Endothelial cell (in vitro differentiated cells): ENCODE data around the gene SYT10. TPM values are rescaled to one million over a fixed set of nuclear protein-coding genes. Genes with fewer than 3 reads are reported as not detected.

ENCODE experiments used
- DNase-seq: peaks from one replicate; pipeline ENCODE4 v3.0.0; 2021; ENCODE audit warnings: low spot score
- H3K27ac Mint-ChIP-seq: one replicate; pipeline ENCODE4 v1.8.0; 2021; ENCODE audit warnings: mixed read lengths, inconsistent platforms; ENCODE audit not compliant: unreplicated experiment
- H3K27me3 Mint-ChIP-seq: one replicate; pipeline ENCODE4 v1.8.0; 2021; ENCODE audit warnings: mild to moderate bottlenecking, moderate library complexity, mixed read lengths, inconsistent platforms; ENCODE audit not compliant: unreplicated experiment
- H3K36me3 Mint-ChIP-seq: one replicate; pipeline ENCODE4 v1.8.0; 2021; ENCODE audit warnings: mild to moderate bottlenecking, low read depth, mixed read lengths, inconsistent platforms; ENCODE audit not compliant: unreplicated experiment
- H3K4me1 Mint-ChIP-seq: one replicate; pipeline ENCODE4 v1.8.0; 2021; ENCODE audit warnings: mild to moderate bottlenecking, mixed read lengths, inconsistent platforms; ENCODE audit not compliant: unreplicated experiment
- H3K4me3 Mint-ChIP-seq: one replicate; pipeline ENCODE4 v1.8.0; 2021; ENCODE audit warnings: mild to moderate bottlenecking, mixed read lengths, inconsistent platforms; ENCODE audit not compliant: unreplicated experiment
- H3K9me3 Mint-ChIP-seq: one replicate; pipeline ENCODE4 v1.8.0; 2021; ENCODE audit warnings: mixed read lengths, inconsistent platforms; ENCODE audit not compliant: unreplicated experiment
- long read RNA-seq: library from polyadenylated mRNA; unstranded; transcript quantifications from one replicate; pipeline ENCODE4 v2.0.0, GENCODE V29; 2020; ENCODE audit not compliant: unreplicated experiment
- total RNA-seq: library from RNA; stranded (reverse); fragmentation: NEBNext Ultra II Directional; extraction: Animal tissue kit (Norgen Biotek cat#: 25700); gene quantifications from one replicate; pipeline ENCODE4 v1.2.1, GENCODE V29; 2021; ENCODE audit not compliant: unreplicated experiment
- TF ChIP-seq, protein P1 (sequence below): fragments of 200-600 bp; sonication (generic); IDR thresholded peaks from one replicate; pipeline ENCODE4 v1.5.0; 2021; ENCODE audit warnings: antibody characterized with exemption; ENCODE audit not compliant: unreplicated experiment

SYT10 gene, protein sequence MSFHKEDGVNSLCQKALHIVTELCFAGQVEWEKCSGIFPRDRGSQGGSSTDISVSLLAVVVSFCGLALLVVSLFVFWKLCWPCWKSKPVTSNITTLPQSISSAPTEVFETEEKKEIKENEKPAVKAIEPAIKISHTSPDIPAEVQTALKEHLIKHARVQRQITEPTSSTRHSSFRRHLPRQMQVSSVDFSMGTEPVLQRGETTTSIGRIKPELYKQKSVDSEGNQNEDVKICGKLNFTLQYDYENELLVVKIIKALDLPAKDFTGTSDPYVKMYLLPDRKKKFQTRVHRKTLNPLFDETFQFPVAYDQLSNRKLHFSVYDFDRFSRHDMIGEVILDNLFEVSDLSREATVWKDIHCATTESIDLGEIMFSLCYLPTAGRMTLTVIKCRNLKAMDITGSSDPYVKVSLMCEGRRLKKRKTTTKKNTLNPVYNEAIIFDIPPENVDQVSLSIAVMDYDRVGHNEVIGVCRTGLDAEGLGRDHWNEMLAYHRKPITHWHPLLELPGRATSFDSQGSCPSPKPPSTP
- total RNA-seq, result 0.10 TPM
- long read RNA-seq, result 0 reads

- peak; percentile 45 for DNase-seq
- peaks cover 2% of the 10 kb centered on the region for H3K27me3 Mint-ChIP-seq
- no peaks in the 10 kb centered on the region for H3K4me1 Mint-ChIP-seq
- peak within 1 kb of the TSS; percentile 44 for H3K27ac Mint-ChIP-seq
- TF ChIP-seq, protein P1, sequence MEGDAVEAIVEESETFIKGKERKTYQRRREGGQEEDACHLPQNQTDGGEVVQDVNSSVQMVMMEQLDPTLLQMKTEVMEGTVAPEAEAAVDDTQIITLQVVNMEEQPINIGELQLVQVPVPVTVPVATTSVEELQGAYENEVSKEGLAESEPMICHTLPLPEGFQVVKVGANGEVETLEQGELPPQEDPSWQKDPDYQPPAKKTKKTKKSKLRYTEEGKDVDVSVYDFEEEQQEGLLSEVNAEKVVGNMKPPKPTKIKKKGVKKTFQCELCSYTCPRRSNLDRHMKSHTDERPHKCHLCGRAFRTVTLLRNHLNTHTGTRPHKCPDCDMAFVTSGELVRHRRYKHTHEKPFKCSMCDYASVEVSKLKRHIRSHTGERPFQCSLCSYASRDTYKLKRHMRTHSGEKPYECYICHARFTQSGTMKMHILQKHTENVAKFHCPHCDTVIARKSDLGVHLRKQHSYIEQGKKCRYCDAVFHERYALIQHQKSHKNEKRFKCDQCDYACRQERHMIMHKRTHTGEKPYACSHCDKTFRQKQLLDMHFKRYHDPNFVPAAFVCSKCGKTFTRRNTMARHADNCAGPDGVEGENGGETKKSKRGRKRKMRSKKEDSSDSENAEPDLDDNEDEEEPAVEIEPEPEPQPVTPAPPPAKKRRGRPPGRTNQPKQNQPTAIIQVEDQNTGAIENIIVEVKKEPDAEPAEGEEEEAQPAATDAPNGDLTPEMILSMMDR, result no peak
- H3K9me3 Mint-ChIP-seq, result no peaks in the 10 kb centered on the region
- peaks cover 5% of the 10 kb centered on the region for H3K36me3 Mint-ChIP-seq
- peak within 1 kb of the TSS; percentile 87 for H3K4me3 Mint-ChIP-seq
Observed at GRCh38 chr12:33439587-33440011, at the start of gene SYT10. Gene SYT10 (minus strand): TSS chr12:33439819. CDS start chr12:33439522, 297 bp downstream.

DNA sequence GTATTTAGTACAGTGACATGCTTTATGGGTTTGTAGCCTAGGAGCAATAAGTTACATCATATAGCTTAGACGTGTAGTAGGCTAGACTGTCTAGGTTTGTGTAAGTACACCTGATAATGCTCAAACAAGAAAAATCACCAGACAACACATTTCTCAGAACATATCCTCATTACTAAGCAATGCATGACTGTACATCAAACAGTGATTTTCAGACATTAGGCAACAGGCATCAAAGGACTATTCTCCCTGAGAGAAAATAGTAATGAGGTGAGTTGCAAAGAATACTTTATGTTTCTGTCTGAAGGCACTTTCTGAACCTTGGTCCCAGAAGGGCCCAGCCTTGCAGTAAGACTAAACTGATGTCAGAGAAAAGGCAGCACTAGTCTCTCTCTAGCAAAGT, 48.4 kb upstream of the SYT10 start:
- no peak overlapping the region for H3K27ac Mint-ChIP-seq
- no peak overlapping the region for H3K4me3 Mint-ChIP-seq
- TF ChIP-seq, protein P1, result no peak
- no peaks in the 10 kb centered on the region for H3K27me3 Mint-ChIP-seq
- no peaks in the 10 kb centered on the region for H3K36me3 Mint-ChIP-seq
- no peaks in the 10 kb centered on the region for H3K9me3 Mint-ChIP-seq
- DNase-seq, result no peak
- H3K4me1 Mint-ChIP-seq, result no peaks in the 10 kb centered on the region

DNA sequence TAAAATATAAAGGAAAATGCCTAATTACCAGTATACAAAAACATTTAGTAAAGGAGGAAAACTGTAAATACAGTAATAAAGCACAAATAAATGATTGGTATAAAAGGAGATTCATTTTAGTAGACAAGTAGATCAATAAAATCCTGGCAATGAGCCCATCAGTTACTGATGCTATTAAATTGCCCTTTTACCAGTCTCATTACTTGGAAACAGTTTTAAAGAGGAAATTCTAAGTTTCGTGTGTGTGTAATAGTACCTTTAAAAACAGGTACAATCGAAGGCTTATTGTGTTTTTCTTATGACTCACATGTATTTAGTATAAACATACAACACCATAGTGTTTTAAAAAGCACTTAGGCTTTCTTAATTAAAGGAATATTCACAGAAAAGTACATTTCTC, 46.4 kb upstream of the SYT10 start:
- DNase-seq, result no peak
- Mint-ChIP-seq H3K4me1 (no peaks in the 10 kb centered on the region), H3K27ac (no peak overlapping the region), H3K4me3 (no peak overlapping the region), H3K9me3 (no peaks in the 10 kb centered on the region), H3K36me3 (no peaks in the 10 kb centered on the region), H3K27me3 (no peaks in the 10 kb centered on the region)
- TF ChIP-seq, protein P1, result no peak

DNA sequence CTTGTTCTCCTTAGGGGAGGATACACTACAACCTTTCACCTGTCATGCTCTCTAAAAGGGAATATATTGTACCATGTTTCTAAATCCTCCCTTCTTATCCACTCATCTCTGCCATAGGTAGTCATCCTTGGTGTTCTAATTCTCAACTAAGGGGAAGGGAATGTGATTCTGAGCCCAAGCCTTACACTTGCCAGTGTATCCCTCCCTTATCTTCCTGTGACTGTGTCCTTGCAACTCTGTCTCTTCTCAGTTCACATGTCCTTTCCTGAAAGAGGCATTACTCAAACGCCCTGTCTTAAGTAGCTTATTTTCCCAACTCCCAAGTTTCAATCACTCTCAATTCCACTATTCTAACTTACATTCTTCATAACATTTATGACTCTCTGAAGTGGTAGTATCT, 44.5 kb upstream of the SYT10 start:
- Mint-ChIP-seq H3K27ac (no peak overlapping the region), H3K4me3 (no peak overlapping the region), H3K27me3 (no peaks in the 10 kb centered on the region), H3K4me1 (no peaks in the 10 kb centered on the region), H3K36me3 (no peaks in the 10 kb centered on the region), H3K9me3 (no peaks in the 10 kb centered on the region)
- no peak for DNase-seq
- TF ChIP-seq, protein P1, result no peak

DNA sequence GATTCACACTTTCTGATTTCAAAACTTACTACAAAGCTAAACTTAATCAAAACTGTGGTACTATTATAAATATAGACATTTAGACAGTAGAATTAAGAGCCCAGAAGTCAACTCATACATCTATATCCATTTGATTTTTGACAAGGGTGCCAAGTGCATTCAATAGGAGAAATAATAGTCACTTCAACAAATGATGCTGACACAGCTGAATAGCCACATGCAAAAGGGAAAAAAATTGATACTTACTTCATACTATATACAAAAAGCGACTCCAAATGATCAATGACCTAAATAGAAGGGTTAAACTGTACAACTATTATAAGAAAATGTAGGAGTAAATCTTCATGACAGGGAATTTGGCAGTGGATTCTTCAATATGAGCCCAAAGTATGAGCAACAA, 40.7 kb upstream of the SYT10 start:
- H3K27ac Mint-ChIP-seq, result no peak overlapping the region
- H3K27me3 Mint-ChIP-seq, result no peaks in the 10 kb centered on the region
- DNase-seq, result no peak
- TF ChIP-seq, protein P1, result no peak
- H3K9me3 Mint-ChIP-seq, result no peaks in the 10 kb centered on the region
- H3K4me3 Mint-ChIP-seq, result no peak overlapping the region
- no peaks in the 10 kb centered on the region for H3K4me1 Mint-ChIP-seq
- H3K36me3 Mint-ChIP-seq, result no peaks in the 10 kb centered on the region
